ENCODE measurements around the gene TAF1B.
"Not testable (repeated sequence)": the region's sequence is repeated elsewhere in the genome, so short reads cannot be mapped to it uniquely, and the experiment has no call there.

DNA sequence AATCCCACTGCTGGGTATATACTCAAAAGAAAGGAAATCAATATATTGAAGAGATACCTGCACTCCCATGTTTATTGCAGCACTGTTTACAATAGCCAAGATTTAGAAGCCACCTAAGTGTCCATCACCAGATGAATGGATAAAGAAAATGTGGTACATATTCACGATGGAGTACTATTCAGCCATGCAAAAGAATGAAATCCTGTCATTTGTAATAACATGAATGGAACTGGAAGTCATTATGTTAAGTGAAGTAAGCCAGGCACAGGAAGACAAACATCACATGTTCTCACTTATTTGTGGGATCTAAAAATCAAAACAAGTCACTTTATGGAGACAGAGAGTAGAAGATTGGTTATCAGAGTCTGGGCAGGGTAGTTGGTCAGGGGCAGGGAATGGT lies 8.2 kb upstream of the TAF1B start:
- TF ChIP-seq POLR2A (IDR thresholded peaks at IDR 0.05), result not testable (repeated sequence)
- TF ChIP-seq, protein P1, sequence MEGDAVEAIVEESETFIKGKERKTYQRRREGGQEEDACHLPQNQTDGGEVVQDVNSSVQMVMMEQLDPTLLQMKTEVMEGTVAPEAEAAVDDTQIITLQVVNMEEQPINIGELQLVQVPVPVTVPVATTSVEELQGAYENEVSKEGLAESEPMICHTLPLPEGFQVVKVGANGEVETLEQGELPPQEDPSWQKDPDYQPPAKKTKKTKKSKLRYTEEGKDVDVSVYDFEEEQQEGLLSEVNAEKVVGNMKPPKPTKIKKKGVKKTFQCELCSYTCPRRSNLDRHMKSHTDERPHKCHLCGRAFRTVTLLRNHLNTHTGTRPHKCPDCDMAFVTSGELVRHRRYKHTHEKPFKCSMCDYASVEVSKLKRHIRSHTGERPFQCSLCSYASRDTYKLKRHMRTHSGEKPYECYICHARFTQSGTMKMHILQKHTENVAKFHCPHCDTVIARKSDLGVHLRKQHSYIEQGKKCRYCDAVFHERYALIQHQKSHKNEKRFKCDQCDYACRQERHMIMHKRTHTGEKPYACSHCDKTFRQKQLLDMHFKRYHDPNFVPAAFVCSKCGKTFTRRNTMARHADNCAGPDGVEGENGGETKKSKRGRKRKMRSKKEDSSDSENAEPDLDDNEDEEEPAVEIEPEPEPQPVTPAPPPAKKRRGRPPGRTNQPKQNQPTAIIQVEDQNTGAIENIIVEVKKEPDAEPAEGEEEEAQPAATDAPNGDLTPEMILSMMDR (IDR thresholded peaks at IDR 0.05), result not testable (repeated sequence)

Measured in esophagus squamous epithelium (tissue), 4 donors.